ENCODE results near the gene SLC22A23.

Gene SLC22A23

DNA sequence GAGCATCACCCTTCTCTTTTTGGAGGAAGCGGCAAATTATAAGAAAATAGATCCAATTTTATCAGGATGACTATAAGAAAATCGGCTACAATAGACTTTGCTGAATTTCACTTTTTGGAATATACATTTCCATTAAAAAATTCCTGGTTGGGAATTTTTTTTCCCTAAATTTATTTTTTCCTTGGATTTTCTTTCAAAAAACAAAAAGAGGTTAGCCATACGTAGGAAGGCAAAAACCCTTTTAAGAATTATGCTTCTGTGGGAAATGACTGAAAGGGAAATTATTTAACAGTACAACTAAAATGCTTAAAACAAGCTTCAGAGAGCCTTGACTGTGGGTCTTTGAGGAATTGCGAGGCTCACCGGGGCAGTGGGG lies 86.9 kb downstream of the SLC22A23 start:
- no peak for DNase-seq (ENCODE audit: low read depth)

- DNase-seq (ENCODE audit: low read depth) = no peak
These were observed 88.2 kb downstream of the SLC22A23 start for GRCh38 chr6:3368685-3369084.

DNA sequence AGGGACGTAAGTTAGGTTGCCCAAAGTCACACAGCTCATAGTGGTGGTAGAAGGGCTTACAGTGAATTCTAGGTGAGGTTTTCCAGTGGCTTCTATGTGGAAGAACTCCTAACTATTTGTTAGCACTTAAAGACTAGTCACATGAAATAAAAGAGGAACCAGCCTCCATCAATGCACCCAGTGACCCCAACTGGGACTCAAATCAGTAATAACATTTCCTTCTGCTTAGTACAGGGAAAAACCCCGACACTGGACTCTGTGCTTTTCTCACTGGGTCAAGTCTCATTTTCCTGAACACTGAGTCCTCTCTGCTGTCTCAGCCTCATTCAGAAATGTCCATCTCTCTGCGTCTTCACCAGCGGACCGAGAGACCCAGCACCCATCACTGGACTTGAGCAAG lies 89.2 kb downstream of the SLC22A23 start:
- no peak for DNase-seq (ENCODE audit: low read depth)

GRCh38 chr6:3366596-3367413 lies 90.0 kb downstream of the SLC22A23 start:
- DNase-seq (ENCODE audit: low read depth) = no peak

GRCh38 chr6:3364391-3364790 lies 92.5 kb downstream of the SLC22A23 start:
- DNase-seq (ENCODE audit: low read depth) = no peak

DNA sequence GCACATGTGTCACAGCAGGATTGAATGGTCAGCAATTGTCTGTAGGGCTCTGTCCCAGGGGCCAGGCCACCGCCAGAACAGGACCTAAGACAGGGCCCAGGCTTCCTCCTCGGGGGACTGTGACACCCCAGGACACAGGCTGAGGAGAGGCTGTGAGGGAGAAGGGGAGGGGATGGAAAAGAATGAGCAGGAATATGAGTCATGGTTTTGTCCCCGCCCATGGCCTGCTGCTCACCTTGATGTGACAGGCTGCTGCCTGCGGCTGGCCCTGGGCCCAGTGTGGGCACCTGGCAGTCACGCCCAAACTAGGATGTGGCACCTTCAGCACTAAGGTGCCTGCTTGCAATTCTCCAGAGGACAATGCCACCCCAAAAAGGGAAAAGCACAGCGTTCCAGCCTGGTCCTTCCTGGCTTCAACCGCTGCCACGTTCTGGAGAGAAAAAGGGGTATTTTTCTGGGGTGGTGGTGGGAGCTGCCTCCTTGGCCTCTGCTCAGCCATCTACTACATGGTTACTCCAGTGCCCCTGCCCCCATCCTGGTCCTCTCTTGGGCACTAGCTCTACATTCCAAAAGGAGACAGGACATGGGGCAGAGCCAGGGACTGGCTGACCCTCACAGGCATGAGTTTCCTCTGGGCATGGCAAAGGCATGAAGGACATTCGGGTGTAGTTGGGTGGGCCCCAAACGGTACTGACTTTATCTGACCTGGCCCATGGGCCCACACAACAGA lies 93.4 kb downstream of the SLC22A23 start:
- no peak for DNase-seq (ENCODE audit: low read depth)

DNA sequence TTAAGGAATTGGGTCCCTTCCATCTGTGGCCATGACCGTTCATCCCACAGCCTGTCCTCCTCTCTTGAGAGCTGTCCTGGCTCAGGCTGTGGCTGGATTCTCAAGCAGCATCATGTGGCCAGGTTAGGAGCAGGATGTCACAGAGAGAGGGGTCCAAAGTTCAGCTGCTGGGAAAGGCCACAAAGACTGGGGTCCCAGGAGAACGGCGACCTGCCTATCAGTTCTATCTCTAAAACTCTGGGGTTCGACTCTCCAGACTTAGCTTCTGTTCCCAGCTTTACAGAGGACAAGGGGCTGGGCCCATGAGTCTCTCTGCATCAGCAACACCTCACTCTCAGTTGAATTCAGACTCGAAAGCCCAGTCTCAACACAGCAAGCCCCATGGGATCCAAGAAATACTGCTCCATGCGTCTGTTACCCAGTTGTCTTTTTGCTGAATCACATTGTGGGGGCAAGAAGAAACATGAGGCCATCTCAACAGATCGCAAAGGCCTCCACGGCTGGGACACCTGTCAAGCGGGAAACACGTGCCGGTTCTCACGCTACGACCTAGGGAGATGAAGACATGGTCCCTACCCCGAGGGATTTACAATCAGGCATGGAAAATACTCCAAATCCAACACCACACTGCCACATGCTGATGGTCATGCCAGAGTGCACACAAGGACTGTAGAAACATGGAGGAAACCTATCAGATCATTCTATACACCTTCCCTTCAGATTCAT lies 95.4 kb downstream of the SLC22A23 start:
- no peak for DNase-seq (ENCODE audit: low read depth)

- no peak for DNase-seq (ENCODE audit: low read depth)
These were observed 96.2 kb downstream of the SLC22A23 start for GRCh38 chr6:3360727-3361045.

GRCh38 chr6:3359973-3360726 lies 96.7 kb downstream of the SLC22A23 start:
- DNase-seq (ENCODE audit: low read depth) = no peak

- no peak for DNase-seq (ENCODE audit: low read depth)
These were observed 97.6 kb downstream of the SLC22A23 start for GRCh38 chr6:3359101-3359752.

DNA sequence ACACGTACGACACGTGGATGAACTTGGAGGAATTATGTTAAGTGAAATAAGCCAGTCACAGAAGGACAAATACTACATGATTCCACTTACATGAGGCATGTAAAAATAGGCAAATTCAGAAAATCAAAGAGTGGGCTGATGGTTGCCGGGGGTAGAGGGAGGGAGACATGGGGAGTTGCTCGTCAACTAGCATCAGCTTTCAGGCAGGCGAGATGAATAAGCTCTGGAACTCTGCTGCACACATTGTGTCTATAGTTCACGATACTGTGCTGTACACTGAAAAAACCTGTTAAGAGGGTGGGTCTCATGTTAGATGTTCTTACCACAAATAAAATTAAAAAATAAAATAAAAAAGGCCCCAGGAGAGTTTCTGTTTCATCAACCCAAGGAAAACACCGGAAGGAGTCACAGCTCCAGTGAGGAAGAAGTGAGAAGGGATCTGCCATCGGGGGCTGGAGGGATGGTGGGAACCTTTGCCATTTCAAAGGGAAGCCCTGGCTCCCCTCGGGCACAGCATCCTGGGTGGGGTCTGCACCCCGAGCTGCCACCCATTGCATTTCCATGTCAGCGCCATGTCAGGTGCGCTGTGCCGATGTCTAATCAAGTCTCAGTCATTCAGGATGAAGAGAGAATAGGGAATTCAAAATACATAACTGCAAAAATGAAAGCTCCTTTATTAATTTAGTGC lies 98.3 kb downstream of the SLC22A23 start:
- no peak for DNase-seq (ENCODE audit: low read depth)

GRCh38 chr6:3357678-3358077 lies 99.2 kb downstream of the SLC22A23 start:
- DNase-seq (ENCODE audit: low read depth) = no peak

DNA sequence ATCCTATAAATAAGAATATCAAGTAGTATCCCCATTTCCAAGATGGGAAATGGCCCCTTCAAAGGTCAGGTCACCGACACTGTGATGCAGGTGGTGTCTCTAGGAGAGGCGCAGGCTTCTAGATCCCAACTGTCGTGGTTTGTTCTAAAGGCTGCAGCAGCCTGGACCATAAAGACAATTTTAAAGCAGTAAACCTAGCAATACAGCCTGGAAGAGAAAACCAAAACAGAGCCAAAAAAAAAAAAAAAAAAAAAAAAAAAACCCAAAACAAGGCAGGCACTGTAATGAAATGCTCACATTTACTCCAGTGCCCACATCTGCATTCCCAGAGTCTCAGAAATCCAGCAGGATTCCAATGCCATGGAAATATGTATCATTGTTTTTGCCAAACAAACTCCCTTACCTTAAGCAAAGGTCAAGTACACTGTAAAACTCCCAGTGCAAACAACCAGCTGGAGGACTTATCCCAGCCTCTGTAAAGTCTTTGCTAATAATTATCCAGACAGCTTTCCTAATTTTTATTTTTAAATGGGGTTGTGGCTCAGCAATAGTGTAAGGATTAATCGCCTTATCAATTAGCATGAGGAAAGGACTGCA lies 99.9 kb downstream of the SLC22A23 start:
- no peak for DNase-seq (ENCODE audit: low read depth)

DNA sequence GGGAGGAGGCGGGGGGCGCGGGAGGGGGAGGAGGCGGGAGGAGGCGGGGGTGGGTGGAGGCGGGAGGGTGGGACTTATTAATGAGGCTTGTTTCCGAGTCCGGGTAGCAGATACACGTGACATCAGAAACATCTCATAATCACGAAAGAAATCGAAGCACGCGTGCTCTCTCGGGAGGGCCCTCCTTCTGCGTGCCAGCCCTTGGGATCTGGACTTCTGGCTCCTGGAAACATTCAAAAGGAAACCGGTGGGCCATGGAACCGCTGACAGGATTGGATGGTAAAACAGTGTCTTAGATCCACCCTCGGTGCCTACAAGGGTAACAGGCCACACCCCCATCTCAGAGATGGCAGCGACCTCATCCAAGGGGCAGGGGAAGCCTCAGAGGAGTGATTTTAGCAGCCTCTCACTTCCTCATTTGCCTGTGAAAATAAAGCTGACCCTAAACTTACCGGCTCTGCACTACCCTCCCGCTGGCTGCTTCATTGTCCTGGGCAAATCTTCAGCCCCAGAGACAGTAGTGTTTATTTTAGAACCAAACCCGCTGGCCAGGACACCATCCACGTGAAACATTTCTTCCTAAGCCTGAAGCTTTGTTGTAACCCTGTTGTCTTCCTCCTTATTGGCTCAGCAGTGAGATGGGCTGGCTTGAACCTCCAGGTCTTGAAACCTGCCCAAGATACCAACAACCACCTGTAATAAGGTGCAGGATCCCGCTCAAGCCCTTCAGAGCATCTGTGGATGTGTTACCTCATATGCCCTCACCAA lies 100.6 kb downstream of the SLC22A23 start:
- DNase-seq (ENCODE audit: low read depth) = peak; percentile 45

DNA sequence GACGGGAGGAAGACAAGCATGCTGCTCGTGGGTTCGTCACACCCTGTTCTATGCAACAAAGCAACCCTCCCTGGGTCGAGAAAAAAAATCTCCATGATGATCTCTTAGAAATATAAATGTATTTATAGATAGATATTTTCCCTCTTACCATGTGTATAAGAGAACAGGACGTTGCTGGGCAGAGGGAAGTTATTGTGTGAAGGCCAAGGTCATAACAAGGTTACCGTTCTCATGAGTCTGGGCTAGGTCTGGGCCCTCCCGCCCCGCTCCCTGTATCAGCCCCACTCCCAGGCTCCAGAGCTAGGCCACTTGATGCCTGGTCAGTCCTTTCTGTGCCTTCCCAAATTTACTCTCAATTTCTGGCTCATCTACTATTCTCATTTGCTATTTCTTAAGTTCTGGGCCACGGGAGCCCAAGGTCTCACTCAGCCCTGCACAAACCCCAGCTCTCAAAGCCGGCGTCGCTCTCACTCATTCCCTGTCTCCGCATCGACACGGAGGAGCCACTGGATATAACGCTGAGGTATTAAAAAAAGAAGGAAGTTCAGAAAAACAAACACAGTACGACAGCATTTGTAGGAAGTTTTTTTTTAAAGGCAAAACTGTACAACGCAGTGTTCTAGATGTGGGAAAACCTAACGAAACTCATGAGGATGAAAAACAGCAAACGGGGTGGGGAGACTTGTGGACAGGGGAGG lies 101.3 kb downstream of the SLC22A23 start:
- DNase-seq (ENCODE audit: low read depth) = peak; percentile 10

- no peak for DNase-seq (ENCODE audit: low read depth)
These were observed 101.9 kb downstream of the SLC22A23 start for GRCh38 chr6:3355011-3355357.

DNA sequence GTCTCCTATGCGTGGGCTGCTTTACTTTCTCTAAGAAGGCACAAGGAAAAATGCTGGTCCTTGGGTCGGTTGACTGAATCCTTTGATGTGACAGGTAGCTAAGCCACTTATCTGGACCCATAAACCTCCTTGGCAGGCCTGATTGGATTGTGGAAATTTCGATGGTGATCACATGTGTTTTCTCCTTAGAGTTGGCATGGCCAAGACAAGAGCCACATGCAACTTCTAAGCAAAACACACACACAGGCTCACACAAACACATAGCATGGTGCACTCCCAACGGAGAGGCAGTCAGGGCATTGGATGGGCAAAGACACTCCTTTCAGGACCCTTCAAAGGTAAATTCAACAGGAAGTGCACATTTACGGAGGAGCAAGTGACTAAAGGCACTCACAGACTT lies 102.9 kb downstream of the SLC22A23 start:
- no peak for DNase-seq (ENCODE audit: low read depth)

GRCh38 chr6:3353213-3353903 lies 103.5 kb downstream of the SLC22A23 start:
- no peak for DNase-seq (ENCODE audit: low read depth)

GRCh38 chr6:3352678-3353077 lies 104.2 kb downstream of the SLC22A23 start:
- DNase-seq (ENCODE audit: low read depth) = no peak
